Suprapubic skin (tissue), 4 donors: ENCODE results near the gene PUS1. TPM values are rescaled to one million over a fixed set of nuclear protein-coding genes. Genes with fewer than 3 reads are reported as not detected.
A peak's percentile ranks its signal among the peaks of the same experiment; 100 is the strongest.

ENCODE experiments used
- DNase-seq, 2 donors: peaks; one replicate each; pipeline ENCODE4 v3.0.0-alpha.2; 2019; ENCODE audit warnings: low spot score in 2 of 2
- H3K27ac ChIP-seq: fragments of 200-600 bp; sonication (generic); one replicate; pipeline ENCODE4 v1.5.1; 2019
- H3K27me3 ChIP-seq: fragments of 200-600 bp; sonication (generic); one replicate; pipeline ENCODE4 v1.5.1; 2019
- H3K36me3 ChIP-seq: fragments of 200-600 bp; sonication (generic); one replicate; pipeline ENCODE4 v1.5.1; 2019
- H3K4me1 ChIP-seq: fragments of 200-600 bp; sonication (generic); one replicate; pipeline ENCODE4 v1.5.1; 2019
- H3K4me3 ChIP-seq: fragments of 200-600 bp; sonication (generic); one replicate; pipeline ENCODE4 v1.5.1; 2019; ENCODE audit warnings: mild to moderate bottlenecking
- H3K9me3 ChIP-seq: fragments of 200-600 bp; sonication (generic); one replicate; pipeline ENCODE4 v1.5.1; 2019
- EP300 ChIP-seq: sonication (generic); formaldehyde crosslinking; IDR thresholded peaks from one replicate; pipeline ENCODE4 v1.6.1; 2017; ENCODE audit warnings: antibody characterized with exemption
- POLR2A ChIP-seq, 2 donors: fragments of 450-650 bp; IDR thresholded peaks; one replicate each; pipeline ENCODE4 v1.6.1; 2017; ENCODE audit warnings: antibody characterized with exemption in 2 of 2, mild to moderate bottlenecking in 2 of 2, moderate library complexity in 2 of 2
- POLR2AphosphoS5 ChIP-seq, 3 donors: sonication (generic); formaldehyde crosslinking; IDR thresholded peaks; one replicate each; pipeline ENCODE4 v1.6.1; 2017; ENCODE audit warnings: antibody characterized with exemption in 3 of 3
- WGBS: methylation state at CpG from one replicate; pipeline ENCODE4 v1.1.5; 2018; 5-methylcytosine and 5-hydroxymethylcytosine counted together
- total RNA-seq, 4 donors: library from RNA; depleted of rRNA; stranded (reverse); fragments of >200 nt; gene quantifications; one replicate each; pipeline ENCODE4 v1.1.0, GENCODE V29; 2016
- TF ChIP-seq, protein P1 (sequence below), 2 donors: fragments of 200-600 bp in 1 of 2; fragments of 450-650 bp in 1 of 2; sonication (generic) in 1 of 2; IDR thresholded peaks; one replicate each; pipeline ENCODE4 v1.5.1; 2016 to 2019; ENCODE audit warnings: antibody characterized with exemption in 2 of 2, mild to moderate bottlenecking in 1 of 2, moderate library complexity in 1 of 2

PUS1 gene
- total RNA-seq, 4 donors from 2014 or later = 16.3 to 24.4 (median 21.8) TPM

DNA sequence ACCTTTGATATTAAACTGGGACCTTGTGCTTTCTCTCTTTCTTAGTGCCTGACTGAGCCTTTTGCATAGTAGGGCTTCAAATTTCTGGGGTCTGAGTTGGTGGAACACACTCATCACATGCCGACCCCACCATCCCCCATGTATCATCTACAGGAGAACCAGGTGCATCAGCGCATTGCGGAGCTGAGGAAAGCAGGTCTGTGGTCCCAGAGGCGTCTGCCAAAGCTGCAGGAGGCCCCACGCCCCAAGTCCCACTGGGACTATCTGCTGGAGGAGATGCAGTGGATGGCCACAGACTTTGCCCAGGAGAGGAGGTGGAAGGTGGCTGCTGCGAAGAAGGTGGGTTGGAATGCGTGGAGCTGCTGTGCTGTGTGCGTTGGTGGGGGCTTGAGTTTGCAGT lies 58.5 kb downstream of the PUS1 start:
- no peak overlapping the region for H3K27ac ChIP-seq
- peaks cover 95% of the 10 kb centered on the region for H3K36me3 ChIP-seq
- TF ChIP-seq, protein P1, sequence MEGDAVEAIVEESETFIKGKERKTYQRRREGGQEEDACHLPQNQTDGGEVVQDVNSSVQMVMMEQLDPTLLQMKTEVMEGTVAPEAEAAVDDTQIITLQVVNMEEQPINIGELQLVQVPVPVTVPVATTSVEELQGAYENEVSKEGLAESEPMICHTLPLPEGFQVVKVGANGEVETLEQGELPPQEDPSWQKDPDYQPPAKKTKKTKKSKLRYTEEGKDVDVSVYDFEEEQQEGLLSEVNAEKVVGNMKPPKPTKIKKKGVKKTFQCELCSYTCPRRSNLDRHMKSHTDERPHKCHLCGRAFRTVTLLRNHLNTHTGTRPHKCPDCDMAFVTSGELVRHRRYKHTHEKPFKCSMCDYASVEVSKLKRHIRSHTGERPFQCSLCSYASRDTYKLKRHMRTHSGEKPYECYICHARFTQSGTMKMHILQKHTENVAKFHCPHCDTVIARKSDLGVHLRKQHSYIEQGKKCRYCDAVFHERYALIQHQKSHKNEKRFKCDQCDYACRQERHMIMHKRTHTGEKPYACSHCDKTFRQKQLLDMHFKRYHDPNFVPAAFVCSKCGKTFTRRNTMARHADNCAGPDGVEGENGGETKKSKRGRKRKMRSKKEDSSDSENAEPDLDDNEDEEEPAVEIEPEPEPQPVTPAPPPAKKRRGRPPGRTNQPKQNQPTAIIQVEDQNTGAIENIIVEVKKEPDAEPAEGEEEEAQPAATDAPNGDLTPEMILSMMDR (IDR thresholded peaks at IDR 0.05) = no peak
- TF ChIP-seq POLR2A (IDR thresholded peaks at IDR 0.05) (no peak), POLR2AphosphoS5 (IDR thresholded peaks at IDR 0.05) (no peak), EP300 (no peak)
- H3K4me1 ChIP-seq = no peaks in the 10 kb centered on the region
- no peak for DNase-seq
- H3K4me3 ChIP-seq = no peak overlapping the region
- WGBS = 96% methylated on average over 8 of the region's 8 CpGs
- no peaks in the 10 kb centered on the region for H3K9me3 ChIP-seq
- H3K27me3 ChIP-seq = no peaks in the 10 kb centered on the region

DNA sequence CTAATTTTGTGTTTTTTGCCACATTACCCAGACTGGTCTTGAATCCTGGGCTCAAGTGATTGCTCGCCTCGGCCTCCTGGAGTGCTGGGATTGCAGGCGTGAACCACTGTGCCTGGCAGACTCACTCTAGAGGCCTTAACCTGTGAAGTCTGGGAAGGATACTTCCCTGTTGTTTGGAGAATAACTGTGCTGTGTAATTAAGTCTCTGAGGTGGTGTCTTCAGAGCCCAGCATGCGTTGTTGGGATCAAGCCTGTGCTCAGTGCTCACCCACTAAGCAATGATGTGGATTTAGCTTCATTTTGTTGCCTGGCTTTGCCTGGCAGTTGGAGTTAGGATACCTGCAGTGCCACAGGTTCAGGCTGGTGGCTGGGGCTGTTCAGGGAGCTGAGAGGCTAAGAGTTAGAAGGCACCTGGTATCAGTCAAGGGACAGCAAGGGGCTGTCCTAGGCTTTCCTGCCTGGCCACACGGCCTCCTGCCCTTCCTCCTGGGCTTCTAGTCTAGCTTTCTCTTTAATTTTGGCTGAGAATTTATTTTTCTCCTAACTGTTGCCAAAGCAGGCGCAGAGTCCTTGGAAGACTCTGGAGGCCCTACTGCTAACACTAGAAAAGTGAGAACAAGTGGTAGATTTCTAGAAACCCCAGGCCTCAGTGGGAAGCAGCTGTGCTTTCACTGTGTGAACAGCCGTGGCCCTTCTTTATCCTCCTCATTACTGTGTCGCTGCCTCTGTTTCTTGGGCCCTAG lies 59.1 kb downstream of the PUS1 start:
- Histone ChIP-seq H3K4me3 (no peak overlapping the region), H3K9me3 (no peaks in the 10 kb centered on the region), H3K4me1 (no peaks in the 10 kb centered on the region), H3K27me3 (no peaks in the 10 kb centered on the region), H3K36me3 (peaks cover 95% of the 10 kb centered on the region), H3K27ac (no peak overlapping the region)
- 94% methylated on average over 7 of the region's 8 CpGs for WGBS
- DNase-seq = peak in 1 of 2 donors; percentile 28
- TF ChIP-seq, protein P1 (IDR thresholded peaks at IDR 0.05) = no peak
- TF ChIP-seq EP300 (no peak), POLR2A (IDR thresholded peaks at IDR 0.05) (no peak), POLR2AphosphoS5 (IDR thresholded peaks at IDR 0.05) (no peak)

DNA sequence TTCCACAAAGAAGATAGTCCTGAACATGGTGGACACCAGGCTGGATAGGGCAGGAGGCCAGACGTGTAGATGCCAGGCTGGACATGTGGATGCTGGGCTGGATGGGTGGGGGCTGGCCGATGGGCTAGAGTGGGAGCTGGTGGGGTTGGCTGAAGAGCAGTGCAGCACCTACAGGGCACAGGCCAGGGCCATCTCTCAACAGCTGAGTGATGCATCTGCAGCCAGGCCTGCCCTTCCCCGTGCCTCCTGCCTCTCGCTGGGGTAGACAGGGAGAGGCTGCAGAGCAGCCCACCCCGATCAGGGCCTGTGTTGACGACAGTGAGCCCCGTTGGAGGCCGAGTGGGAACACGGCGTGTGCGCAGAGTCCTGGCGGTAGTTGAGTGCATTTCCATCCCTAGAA lies 59.9 kb downstream of the PUS1 start:
- Histone ChIP-seq H3K27me3 (no peaks in the 10 kb centered on the region), H3K9me3 (no peaks in the 10 kb centered on the region), H3K27ac (no peak overlapping the region), H3K4me1 (no peaks in the 10 kb centered on the region), H3K36me3 (peaks cover 98% of the 10 kb centered on the region), H3K4me3 (no peak overlapping the region)
- peak in 1 of 2 donors; percentile 57 for DNase-seq
- no peak for TF ChIP-seq POLR2AphosphoS5 (IDR thresholded peaks at IDR 0.05)
- TF ChIP-seq POLR2A (IDR thresholded peaks at IDR 0.05) = no peak
- TF ChIP-seq, protein P1 (IDR thresholded peaks at IDR 0.05) = no peak
- 85% methylated on average over 12 of the region's 12 CpGs for WGBS

DNA sequence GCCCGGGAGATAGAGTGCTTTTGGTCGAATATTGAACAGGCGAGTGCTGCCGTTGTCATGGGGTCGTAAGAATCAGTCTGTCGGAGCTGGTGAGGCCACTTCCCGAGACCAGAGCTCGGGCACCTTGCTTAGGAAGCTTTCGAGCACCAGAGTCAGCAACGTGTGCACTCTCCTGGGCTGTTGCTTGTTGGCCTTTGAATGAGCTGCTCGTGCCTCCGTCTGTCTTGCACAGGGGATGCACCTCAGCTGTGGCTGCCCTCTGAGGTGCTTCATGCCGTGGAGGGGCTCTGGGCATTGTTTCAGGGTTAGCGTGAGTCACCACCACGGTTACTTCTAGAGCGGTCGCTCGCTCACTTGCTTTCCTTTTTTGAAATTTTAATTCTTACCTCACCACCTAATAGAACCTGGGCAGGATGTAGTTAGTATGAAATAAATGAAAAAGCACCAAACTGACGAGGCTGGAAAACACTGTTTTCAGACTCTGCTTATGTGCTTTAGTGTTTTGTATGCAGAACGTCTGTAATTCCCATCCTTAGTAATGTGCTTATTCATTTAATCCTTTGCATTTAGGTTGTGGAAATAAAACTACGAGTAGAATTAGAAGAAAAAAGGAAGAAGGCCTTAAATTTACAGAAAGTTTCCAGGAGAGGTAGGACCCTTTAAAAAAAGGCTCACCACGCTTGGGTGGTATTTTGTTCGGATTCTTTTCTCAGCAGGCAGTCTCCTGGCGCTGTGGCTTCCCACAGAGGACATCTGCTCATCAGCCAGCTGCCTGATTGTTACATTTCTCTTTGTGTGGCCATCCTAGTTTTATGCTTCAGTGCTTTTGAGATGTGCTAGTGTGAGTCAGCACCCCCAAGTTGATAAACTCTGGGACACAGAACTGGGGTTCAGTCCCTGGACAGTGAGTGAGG lies 61.2 kb downstream of the PUS1 start:
- Histone ChIP-seq H3K27me3 (no peaks in the 10 kb centered on the region), H3K4me3 (no peak overlapping the region), H3K4me1 (no peaks in the 10 kb centered on the region), H3K27ac (no peak overlapping the region), H3K36me3 (peaks cover 98% of the 10 kb centered on the region), H3K9me3 (no peaks in the 10 kb centered on the region)
- no peak for TF ChIP-seq EP300
- TF ChIP-seq, protein P1 (IDR thresholded peaks at IDR 0.05) = no peak
- TF ChIP-seq POLR2A (IDR thresholded peaks at IDR 0.05) = no peak
- TF ChIP-seq POLR2AphosphoS5 (IDR thresholded peaks at IDR 0.05) = no peak
- 86% methylated on average over 24 of the region's 24 CpGs for WGBS
- peak in 1 of 2 donors; percentile 35 for DNase-seq

DNA sequence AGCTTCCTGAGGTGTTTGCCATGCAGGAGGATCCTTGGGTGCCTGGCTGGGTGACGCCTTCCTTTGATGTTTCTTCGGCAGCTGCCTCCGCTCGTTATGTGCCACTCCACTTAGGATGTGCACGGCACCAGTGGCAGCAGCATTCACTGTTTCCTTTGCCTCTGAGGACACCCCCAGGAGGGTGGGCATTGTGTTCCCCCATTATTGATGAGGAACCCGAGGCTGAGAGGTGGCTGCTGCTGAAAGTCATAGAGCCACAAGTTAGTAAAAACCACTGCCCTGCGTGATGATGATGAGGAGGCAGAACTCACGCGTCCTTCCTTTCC lies 61.9 kb downstream of the PUS1 start:
- no peak overlapping the region for H3K27ac ChIP-seq
- H3K36me3 ChIP-seq = peaks cover 94% of the 10 kb centered on the region
- peak in 1 of 2 donors; percentile 58 for DNase-seq
- no peak for TF ChIP-seq POLR2AphosphoS5 (IDR thresholded peaks at IDR 0.05)
- TF ChIP-seq, protein P1 (IDR thresholded peaks at IDR 0.05) = no peak
- no peak for TF ChIP-seq EP300
- TF ChIP-seq POLR2A (IDR thresholded peaks at IDR 0.05) = no peak
- H3K27me3 ChIP-seq = no peaks in the 10 kb centered on the region
- 82% methylated on average over 9 of the region's 9 CpGs for WGBS
- no peaks in the 10 kb centered on the region for H3K4me1 ChIP-seq
- H3K4me3 ChIP-seq = no peak overlapping the region
- no peaks in the 10 kb centered on the region for H3K9me3 ChIP-seq
